HG02571 (cell line): ENCODE measurements around the gene NELFCD.
"Not testable (repeated sequence)": the region's sequence is repeated elsewhere in the genome, so short reads cannot be mapped to it uniquely, and the experiment has no call there.

ENCODE experiments used
- ATAC-seq: cut with Tn5 transposase; IDR thresholded peaks from one replicate; pipeline ENCODE4 v1.9.1; 2021; ENCODE audit warnings: mild to moderate bottlenecking, moderate library complexity; ENCODE audit not compliant: unreplicated experiment

NELFCD gene

GRCh38 chr20:59007665-59008511, 26.8 kb downstream of the NELFCD start:
- peak; percentile 39 for ATAC-seq

GRCh38 chr20:59008715-59009336, 27.8 kb downstream of the NELFCD start:
- ATAC-seq, result no peak

- no peak for ATAC-seq
Measured at GRCh38 chr20:59010321-59010994, 29.4 kb downstream of the NELFCD start.

GRCh38 chr20:59010995-59011873, 30.2 kb downstream of the NELFCD start:
- no peak for ATAC-seq

- not testable (repeated sequence) for ATAC-seq
Measured at GRCh38 chr20:59011874-59012157, 30.8 kb downstream of the NELFCD start.

- ATAC-seq, result no peak
Measured at GRCh38 chr20:59013031-59013951, 32.2 kb downstream of the NELFCD start.

- ATAC-seq, result no peak
Measured at GRCh38 chr20:59013959-59014608, 33.0 kb downstream of the NELFCD start.

GRCh38 chr20:59014680-59015389, 33.8 kb downstream of the NELFCD start:
- no peak for ATAC-seq

- no peak for ATAC-seq
Measured at GRCh38 chr20:59015411-59015810, 34.4 kb downstream of the NELFCD start.

GRCh38 chr20:59015812-59016711, 35.0 kb downstream of the NELFCD start:
- no peak for ATAC-seq

GRCh38 chr20:59016795-59017492, 35.9 kb downstream of the NELFCD start:
- no peak for ATAC-seq

- no peak for ATAC-seq
Measured at GRCh38 chr20:59017493-59018231, 36.6 kb downstream of the NELFCD start.

- no peak for ATAC-seq
Measured at GRCh38 chr20:59018817-59019216, 37.8 kb downstream of the NELFCD start.

GRCh38 chr20:59019217-59019616, 38.2 kb downstream of the NELFCD start, which contains the start of gene TUBB1:
TSS of gene TUBB1 (plus strand) at chr20:59019429. CDS start at chr20:59019523, 94 bp downstream.
- no peak for ATAC-seq

- ATAC-seq, result no peak
Measured at GRCh38 chr20:59020938-59021551, 40.0 kb downstream of the NELFCD start.

GRCh38 chr20:59022754-59023153, 41.7 kb downstream of the NELFCD start:
- no peak for ATAC-seq
